GM19397 (cell line): Measurements from ENCODE around the gene ZFPL1.

Source experiments
- ATAC-seq: cut with Tn5 transposase; IDR thresholded peaks from one replicate; pipeline ENCODE4 v1.9.1; 2021; ENCODE audit warnings: mild to moderate bottlenecking, moderate library complexity; ENCODE audit not compliant: unreplicated experiment

The ZFPL1 gene

GRCh38 chr11:65083834-65084597 is at the start of gene ZFPL1, which contains the start of gene CDCA5:
Gene ZFPL1 (plus strand): TSS chr11:65084222. CDS start chr11:65084699, 477 bp downstream.
Gene CDCA5 (minus strand): TSS chr11:65084040. CDS start chr11:65083978, 62 bp downstream.
- peak; percentile 76 for ATAC-seq

DNA sequence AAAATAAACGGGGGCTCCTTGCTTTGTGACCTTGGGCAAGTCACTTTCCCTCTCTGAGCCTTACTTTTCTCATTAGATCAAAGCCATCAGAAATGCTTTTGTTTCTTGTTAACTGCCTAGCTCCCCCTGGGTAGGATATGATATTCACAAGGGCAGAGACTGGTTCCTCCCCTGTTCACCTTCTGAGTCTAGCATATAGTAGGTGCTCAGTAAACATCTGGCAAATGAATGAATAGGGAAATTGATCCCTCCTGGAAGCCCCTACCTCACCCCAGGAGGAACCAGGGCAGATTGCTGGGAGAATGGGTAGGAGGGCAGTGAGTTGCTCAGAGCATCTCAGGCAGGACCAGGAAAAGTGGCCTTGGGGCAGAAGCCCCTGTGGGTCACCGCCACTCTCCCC is 49.6 kb upstream of the ZFPL1 start:
- no peak for ATAC-seq

DNA sequence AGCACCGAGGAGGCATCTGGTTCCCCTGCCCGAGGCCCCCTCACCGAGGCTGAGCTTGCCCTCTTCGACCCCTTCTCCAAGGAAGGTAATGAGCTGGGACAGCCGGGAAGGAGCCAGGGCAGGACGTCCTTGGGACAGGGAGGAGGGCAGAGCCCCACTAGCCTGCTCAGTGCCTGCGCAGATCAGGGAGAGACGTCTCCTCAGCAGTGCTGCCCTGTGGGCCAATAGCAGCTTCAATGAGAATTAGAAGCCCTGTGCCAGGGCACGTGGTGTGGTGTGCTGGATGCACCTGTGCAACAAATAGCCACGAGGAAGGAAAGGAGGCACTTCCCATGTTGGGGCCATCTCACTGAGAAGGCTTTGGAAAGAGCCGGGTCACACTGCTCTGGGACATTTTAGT is 48.4 kb upstream of the ZFPL1 start:
- no peak for ATAC-seq

- no peak for ATAC-seq
Observed at GRCh38 chr11:65036931-65037330, 47.1 kb upstream of the ZFPL1 start.

DNA sequence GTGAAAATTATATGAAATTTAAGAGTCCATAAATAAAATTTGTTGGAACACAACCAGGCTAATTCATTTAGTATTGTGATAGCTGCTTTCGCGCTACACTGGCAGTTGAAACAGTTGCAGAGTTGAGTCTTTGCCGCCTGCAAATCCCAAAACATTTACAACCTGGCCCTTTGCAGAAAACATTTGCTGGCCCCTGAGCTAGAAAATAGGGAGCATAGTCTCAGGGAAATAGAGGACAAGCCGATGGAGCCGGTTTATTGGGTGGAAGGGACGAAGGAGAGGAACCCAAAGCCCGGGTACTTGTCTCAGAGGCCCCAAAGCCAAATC is 43.5 kb upstream of the ZFPL1 start:
- ATAC-seq, result no peak

- peak; percentile 76 for ATAC-seq
Observed at GRCh38 chr11:65040847-65041622, 43.0 kb upstream of the ZFPL1 start, which contains the start of gene SAC3D1. Gene SAC3D1 (plus strand): TSS chr11:65041210. CDS start chr11:65041293, 83 bp downstream.

GRCh38 chr11:65042891-65043290 is 41.1 kb upstream of the ZFPL1 start:
- no peak for ATAC-seq

DNA sequence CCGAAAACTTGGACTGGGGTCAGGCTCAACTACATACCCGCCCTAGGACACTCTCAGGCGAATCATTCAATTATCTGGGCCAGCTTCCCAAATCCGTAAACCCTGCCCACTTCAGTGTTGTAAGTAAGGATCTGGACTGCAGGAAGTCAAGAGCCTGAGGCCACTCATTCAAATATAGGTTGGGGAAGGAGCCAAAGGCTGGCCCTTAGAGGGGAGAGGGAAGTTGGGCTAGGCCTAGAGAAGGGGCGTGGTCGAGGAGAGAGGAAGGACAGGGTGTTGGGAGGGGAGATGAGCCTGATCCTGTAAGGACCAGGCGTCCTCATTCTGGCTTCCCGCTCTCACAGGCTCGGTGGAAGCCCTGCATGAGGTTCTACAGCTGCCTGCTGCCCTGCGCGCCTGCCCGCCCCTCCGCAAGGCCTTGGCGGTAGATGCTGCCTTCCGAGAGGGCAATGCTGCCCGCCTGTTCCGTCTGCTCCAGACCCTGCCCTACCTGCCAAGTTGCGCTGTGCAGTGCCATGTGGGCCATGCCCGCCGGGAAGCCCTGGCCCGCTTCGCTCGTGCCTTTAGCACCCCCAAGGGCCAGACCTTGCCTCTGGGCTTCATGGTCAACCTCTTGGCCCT is 40.0 kb upstream of the ZFPL1 start:
- ATAC-seq, result no peak

- no peak for ATAC-seq
Observed at GRCh38 chr11:65045061-65045460, 39.0 kb upstream of the ZFPL1 start.

DNA sequence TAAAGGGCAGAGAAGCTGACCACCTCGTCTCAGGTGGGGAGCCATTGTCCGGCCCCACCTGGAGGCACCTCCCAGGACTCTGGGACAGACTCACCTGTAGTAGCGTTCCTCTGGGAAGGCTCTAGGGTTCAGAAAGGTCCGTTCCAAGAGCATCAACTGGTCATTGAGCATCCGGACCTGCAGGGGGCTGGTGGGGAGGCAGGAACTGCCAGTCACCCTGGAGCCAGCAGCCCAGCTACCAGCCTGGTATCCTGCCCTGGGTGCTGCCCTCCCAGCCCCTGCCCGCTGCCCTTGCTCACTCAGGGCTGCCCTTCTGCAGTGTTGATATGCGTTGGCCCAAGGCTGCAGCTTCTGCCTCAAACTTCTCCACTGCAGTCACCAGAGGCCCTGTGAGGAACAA is 38.3 kb upstream of the ZFPL1 start:
- ATAC-seq, result no peak

GRCh38 chr11:65047581-65048422 is 36.2 kb upstream of the ZFPL1 start:
- ATAC-seq, result no peak

DNA sequence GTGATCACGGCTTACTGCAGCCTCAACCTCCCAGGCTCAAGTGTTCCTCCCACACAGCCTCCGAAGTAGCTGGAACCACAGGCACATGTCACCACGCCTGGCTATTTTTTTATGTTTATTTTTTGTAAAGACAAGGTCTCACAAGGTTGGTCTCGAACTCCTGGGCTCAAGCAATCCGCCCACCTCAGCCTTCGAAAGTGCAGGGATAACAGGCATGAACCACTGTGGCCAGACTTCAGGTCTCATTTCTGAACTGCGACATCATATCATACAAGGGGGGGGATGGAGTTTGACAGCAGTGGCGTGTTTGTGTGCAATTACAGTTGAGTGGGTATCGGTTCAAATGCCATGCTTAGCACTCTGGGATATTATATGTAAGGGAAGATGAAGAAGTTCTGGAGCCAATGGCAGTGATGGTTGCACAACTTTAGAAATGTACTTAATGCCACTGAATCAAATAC is 32.6 kb upstream of the ZFPL1 start:
- no peak for ATAC-seq

DNA sequence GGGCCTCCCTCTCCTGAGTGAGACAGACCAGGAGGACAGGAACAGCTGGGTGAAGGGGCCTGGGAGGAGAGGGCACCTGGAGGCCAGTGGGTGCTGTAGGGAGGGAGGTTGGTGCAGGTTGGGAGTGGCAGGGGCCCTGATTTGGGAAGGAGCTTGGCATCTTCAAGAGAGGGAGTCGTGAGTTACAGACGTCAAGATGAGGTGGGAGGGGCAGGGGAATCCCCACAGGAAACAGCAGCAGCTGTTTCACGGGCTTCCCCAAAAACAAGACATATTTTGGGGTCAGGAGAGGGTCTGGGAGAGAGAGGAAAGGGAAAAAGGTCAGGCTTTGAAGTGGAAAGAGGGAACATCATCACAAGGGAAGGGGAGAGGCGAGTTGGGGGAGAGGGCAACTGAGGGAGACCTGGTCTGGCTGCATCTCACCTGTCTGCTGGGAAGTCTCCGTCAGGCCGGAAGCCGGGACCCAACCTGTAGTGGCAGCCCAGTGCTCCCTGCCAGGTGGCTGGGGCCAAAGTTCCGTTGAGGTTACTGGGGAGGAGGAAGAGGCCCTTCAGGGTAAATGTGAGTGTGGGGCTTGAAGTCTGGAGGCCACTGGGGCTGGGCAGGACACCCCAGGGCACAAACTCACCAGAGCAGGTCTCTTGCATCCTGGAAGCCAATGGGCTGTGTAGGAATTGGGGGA is 30.1 kb upstream of the ZFPL1 start:
- ATAC-seq, result no peak

DNA sequence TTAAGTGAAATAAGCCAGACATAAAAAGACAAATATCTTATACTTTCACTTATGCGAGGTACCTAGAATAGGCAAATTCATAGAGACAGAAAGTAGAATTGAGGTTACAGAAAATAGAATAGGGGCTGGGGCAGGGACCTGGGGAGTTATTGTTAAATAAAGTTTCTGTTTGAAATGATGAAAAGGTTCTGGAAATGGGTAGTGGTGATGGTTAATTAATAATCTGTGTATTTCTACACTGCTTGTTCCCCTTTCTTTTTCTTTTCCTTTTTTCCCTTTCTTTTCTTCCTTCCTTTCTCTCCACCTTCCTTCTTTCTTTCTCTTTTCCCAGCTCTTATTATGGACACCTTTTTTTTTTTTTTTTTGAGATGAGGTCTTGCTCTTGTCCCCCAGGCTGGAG is 28.5 kb upstream of the ZFPL1 start:
- no peak for ATAC-seq

DNA sequence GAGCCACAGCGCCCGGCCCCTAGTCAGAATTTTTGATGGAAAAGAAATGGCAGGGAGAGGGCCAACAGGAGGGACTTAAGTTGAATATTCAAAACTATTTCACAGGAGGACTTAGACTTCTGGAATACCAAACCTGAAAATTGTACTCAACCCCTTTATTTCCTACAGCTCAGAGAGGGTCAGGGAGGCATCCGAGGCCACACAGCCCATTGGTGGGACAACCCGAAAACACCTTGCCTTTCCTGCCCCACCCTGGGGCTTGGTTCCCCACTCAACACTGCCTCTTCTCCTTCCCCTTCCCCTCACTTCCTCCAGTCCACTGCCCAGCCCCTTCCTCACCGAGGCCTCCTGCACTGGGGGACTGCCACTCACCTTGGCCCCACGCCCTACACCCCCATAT is 27.0 kb upstream of the ZFPL1 start:
- ATAC-seq, result no peak

DNA sequence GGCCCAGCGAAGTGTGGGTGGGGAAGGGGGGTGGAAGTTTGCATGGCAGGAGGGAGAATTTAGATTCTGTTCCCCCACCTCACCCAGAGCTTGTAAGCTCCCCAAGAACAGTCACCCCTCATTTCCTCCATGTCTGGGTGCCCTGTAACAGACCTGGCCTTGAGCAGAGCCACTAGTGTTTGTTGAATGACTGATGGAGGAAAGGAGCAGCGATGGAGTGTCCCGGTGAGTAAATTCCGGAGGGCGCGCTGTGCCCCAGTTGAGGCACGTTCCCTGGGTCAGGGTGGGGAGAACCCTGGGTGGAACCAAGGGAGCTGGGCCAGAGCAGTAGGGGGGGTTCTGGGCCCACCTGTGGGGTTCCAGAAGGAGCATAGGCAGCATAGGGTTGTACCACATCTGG is 26.5 kb upstream of the ZFPL1 start:
- no peak for ATAC-seq

GRCh38 chr11:65058012-65058411 is 26.0 kb upstream of the ZFPL1 start:
- ATAC-seq, result no peak

- ATAC-seq, result no peak
Observed at GRCh38 chr11:65058419-65059054, 25.5 kb upstream of the ZFPL1 start, which contains the start of gene NAALADL1. Gene NAALADL1 (minus strand): TSS chr11:65058553. CDS start chr11:65058521, 32 bp downstream.

DNA sequence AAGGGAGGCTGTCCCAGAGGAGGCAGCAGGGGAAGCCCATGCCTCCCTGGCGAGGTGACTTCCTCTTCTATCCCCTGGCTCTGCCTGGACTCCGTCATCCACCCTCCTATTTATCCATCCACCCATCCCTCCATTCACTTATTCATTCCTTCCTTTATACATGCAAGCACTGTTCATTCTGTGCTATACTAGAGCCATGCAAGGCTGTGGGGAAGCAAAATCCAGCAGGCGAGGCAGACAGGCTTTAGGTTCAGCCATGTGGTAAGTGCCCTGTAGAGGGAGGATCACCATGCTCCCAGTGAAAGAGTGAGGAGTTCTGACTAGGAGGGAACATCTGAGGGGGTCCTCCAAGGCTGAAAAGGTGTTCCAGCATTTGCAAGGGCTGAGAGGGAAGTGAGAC is 24.5 kb upstream of the ZFPL1 start:
- no peak for ATAC-seq
